ENCODE results near the gene SLC9B1. TPM values are rescaled to one million over a fixed set of nuclear protein-coding genes. Genes with fewer than 3 reads are reported as not detected.

SLC9B1 gene
- total RNA-seq, 1 experiment from 2014 or later = 0.62 TPM

DNA sequence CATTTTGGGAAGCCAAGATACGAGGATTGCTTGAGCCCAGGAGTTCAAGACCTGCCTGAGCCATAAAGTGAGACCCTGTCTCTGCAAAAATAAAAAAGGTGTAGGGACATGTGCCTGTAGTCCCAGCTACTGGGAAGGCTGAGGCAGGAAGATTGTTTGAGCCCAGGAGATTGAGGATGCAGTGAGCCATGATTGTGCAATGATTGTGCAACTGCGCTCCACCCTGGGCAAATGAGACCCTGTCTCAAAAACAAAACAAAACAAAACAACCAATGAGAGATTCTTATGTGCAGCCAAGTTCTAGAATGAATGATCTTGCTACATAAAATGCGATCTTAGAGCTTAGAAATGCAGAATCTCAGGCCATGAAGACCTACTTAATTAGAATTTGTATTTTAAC is 34.5 kb upstream of the SLC9B1 start:
- TF ChIP-seq, protein P1, sequence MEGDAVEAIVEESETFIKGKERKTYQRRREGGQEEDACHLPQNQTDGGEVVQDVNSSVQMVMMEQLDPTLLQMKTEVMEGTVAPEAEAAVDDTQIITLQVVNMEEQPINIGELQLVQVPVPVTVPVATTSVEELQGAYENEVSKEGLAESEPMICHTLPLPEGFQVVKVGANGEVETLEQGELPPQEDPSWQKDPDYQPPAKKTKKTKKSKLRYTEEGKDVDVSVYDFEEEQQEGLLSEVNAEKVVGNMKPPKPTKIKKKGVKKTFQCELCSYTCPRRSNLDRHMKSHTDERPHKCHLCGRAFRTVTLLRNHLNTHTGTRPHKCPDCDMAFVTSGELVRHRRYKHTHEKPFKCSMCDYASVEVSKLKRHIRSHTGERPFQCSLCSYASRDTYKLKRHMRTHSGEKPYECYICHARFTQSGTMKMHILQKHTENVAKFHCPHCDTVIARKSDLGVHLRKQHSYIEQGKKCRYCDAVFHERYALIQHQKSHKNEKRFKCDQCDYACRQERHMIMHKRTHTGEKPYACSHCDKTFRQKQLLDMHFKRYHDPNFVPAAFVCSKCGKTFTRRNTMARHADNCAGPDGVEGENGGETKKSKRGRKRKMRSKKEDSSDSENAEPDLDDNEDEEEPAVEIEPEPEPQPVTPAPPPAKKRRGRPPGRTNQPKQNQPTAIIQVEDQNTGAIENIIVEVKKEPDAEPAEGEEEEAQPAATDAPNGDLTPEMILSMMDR (conservative IDR thresholded peaks at IDR 0.05; ENCODE audit: low read depth, low read length) = no peak
- TF ChIP-seq EZH2 (IDR thresholded peaks at IDR 0.05; ENCODE audit: borderline replicate concordance, low read depth, low read length, poor library complexity, severe bottlenecking) = no peak
- BruUV-seq (replicated peaks) = no TSS peak
- POLR2A ChIA-PET (ENCODE audit: low non-redundant PET) = no interaction called here

DNA sequence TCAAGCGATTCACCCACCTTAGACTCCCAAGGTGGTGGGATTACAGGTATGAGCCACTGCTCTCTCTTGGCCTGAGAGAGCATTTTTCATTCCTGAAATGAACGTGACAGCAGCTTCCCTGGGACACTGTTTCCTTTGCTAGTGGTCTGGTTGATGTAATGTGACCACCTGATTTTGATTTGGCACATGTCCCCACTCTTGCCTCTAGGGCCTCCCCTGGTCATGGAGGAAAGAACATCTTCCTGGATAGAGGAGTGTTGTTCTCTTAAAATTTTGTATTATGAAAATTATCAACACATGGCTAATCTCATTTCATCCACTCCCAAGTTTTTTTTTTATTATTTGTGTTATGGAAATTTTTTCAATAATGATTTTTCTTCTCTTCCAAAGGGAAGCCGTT is 33.3 kb upstream of the SLC9B1 start:
- DNase-seq (ENCODE audit: low spot score) = no peak
- Histone ChIP-seq H3K36me3 (ENCODE audit: insufficient read depth, low read length, poor library complexity, severe bottlenecking) (no peaks in the 10 kb centered on the region), H3K27me3 (replicated peaks; ENCODE audit: insufficient read depth, low read depth, low read length, poor library complexity) (no peaks in the 10 kb centered on the region), H3K4me3 (ENCODE audit: low read depth, low read length, poor library complexity, severe bottlenecking) (no peak overlapping the region), H3K9me3 (ENCODE audit: low read depth, low read length, poor library complexity, severe bottlenecking) (no peaks in the 10 kb centered on the region), H3K27ac (ENCODE audit: low read depth, low read length, poor library complexity, severe bottlenecking) (no peak overlapping the region), H3K4me1 (ENCODE audit: insufficient read depth, low read length, poor library complexity, severe bottlenecking) (no peaks in the 10 kb centered on the region)
- TF ChIP-seq EZH2 (IDR thresholded peaks at IDR 0.05; ENCODE audit: borderline replicate concordance, low read depth, low read length, poor library complexity, severe bottlenecking) = no peak
- TF ChIP-seq, protein P1 (conservative IDR thresholded peaks at IDR 0.05; ENCODE audit: low read depth, low read length) = no peak
- ChIA-PET POLR2A (ENCODE audit: low non-redundant PET) (interaction anchor here (0.5 kb wide), 1 partner anchor 19 kb away, joined by 3 read pairs; no protein-coding TSS in a partner anchor), CTCF (no interaction called here)
- BruUV-seq (replicated peaks) = no TSS peak
- intact Hi-C loops (cut with micrococcal nuclease; ENCODE audit: unreplicated experiment) = no loop called here

More for the DNA sequence above, 34.5 kb upstream of the SLC9B1 start:
- Histone ChIP-seq H3K9me3 (ENCODE audit: low read depth, low read length, poor library complexity, severe bottlenecking) (no peaks in the 10 kb centered on the region), H3K27me3 (replicated peaks; ENCODE audit: insufficient read depth, low read depth, low read length, poor library complexity) (no peaks in the 10 kb centered on the region), H3K4me3 (ENCODE audit: low read depth, low read length, poor library complexity, severe bottlenecking) (no peak overlapping the region), H3K36me3 (ENCODE audit: insufficient read depth, low read length, poor library complexity, severe bottlenecking) (no peaks in the 10 kb centered on the region), H3K27ac (ENCODE audit: low read depth, low read length, poor library complexity, severe bottlenecking) (no peak overlapping the region), H3K4me1 (ENCODE audit: insufficient read depth, low read length, poor library complexity, severe bottlenecking) (no peaks in the 10 kb centered on the region)
- CTCF ChIA-PET = interaction anchor here (0.7 kb wide), 1 partner anchor 38 kb away, joined by 4 read pairs; no protein-coding TSS in a partner anchor
- DNase-seq (ENCODE audit: low spot score) = no peak
- intact Hi-C loops (cut with micrococcal nuclease; ENCODE audit: unreplicated experiment) = no loop called here

DNA sequence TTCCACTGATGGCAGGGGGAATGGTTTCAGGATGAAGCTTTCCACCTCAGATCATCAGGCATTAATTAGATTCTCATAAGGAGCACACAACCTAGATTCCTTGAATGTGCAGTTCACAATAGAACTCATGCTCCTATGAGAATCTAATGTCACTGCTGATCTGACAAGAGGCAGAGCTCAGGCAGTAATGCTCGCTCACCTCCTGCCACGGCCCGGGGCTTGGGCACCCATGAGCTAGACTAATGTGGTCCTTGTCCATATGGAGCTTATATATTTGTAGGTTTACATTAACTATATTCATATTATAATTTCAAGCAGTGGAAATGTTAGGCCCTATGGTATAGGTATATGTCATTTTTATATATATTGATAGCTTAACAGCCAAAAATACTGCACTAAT is 32.6 kb upstream of the SLC9B1 start:
- ChIA-PET POLR2A (ENCODE audit: low non-redundant PET) (no interaction called here), CTCF (interaction anchor here (0.7 kb wide), 1 partner anchor 431 kb away, joined by 4 read pairs; no protein-coding TSS in a partner anchor)
- H3K27me3 ChIP-seq (replicated peaks; ENCODE audit: insufficient read depth, low read depth, low read length, poor library complexity) = no peaks in the 10 kb centered on the region
- no peak overlapping the region for H3K27ac ChIP-seq (ENCODE audit: low read depth, low read length, poor library complexity, severe bottlenecking)
- H3K36me3 ChIP-seq (ENCODE audit: insufficient read depth, low read length, poor library complexity, severe bottlenecking) = no peaks in the 10 kb centered on the region
- BruUV-seq (replicated peaks) = no TSS peak
- intact Hi-C loops (cut with micrococcal nuclease; ENCODE audit: unreplicated experiment) = no loop called here
- DNase-seq (ENCODE audit: low spot score) = no peak
- no peaks in the 10 kb centered on the region for H3K9me3 ChIP-seq (ENCODE audit: low read depth, low read length, poor library complexity, severe bottlenecking)
- no peak for TF ChIP-seq EZH2 (IDR thresholded peaks at IDR 0.05; ENCODE audit: borderline replicate concordance, low read depth, low read length, poor library complexity, severe bottlenecking)
- TF ChIP-seq, protein P1 (conservative IDR thresholded peaks at IDR 0.05; ENCODE audit: low read depth, low read length) = no peak
- no peaks in the 10 kb centered on the region for H3K4me1 ChIP-seq (ENCODE audit: insufficient read depth, low read length, poor library complexity, severe bottlenecking)
- H3K4me3 ChIP-seq (ENCODE audit: low read depth, low read length, poor library complexity, severe bottlenecking) = no peak overlapping the region

All from A673 (cell line).